ENCODE results near the gene AK5.

Gene AK5

GRCh38 chr1:77608893-77609292 lies 327.1 kb downstream of the AK5 start:
- DNase-seq = no peak

Data from NCI-H510A treated with DMSO at 0.1 percent for 48 hours (cell line).